Endothelial cell of umbilical vein (primary cell): ENCODE results near the gene SMAD3. TPM values are rescaled to one million over a fixed set of nuclear protein-coding genes. Genes with fewer than 3 reads are reported as not detected.

Experiments
- BruUV-seq: library from RNA; stranded (reverse); fragments of 400-500 nt; replicated peaks from 2 replicates; lab custom pipeline; 2021; lab: Mats Ljungman, UMichigan
- CTCF ChIA-PET: fragments of 300-600, 350-600 bp; sonication (Branson Sonifier 250); formaldehyde crosslinking; loops from one replicate; lab custom pipeline; 2021; ENCODE audit warnings: antibody characterized with exemption, inconsistent platforms; lab: Charles Lee
- POLR2A ChIA-PET: fragments of 300-600, 350-600 bp; sonication (Branson Sonifier 250); formaldehyde crosslinking; loops from one replicate; lab custom pipeline; 2021; ENCODE audit warnings: antibody characterized with exemption, inconsistent platforms; lab: Charles Lee
- DNase-seq: peaks from one replicate; pipeline ENCODE4 v3.0.0-alpha.2; 2011; ENCODE audit warnings: low read depth, low spot score
- FAIRE-seq: peaks from 2 replicates; lab custom pipeline; 2011; peaks lifted over from hg19 to GRCh38; lab: Jason Lieb, UNC
- H2AFZ ChIP-seq: 2 replicates; pipeline ENCODE4 v1.6.0; 2012; ENCODE audit warnings: low read depth, low read length, control low read depth, inconsistent platforms
- H3K27ac ChIP-seq: 2 replicates; pipeline ENCODE4 v1.5.1; 2011; ENCODE audit warnings: low read depth, mild to moderate bottlenecking, control low read depth, low read length, moderate library complexity; ENCODE audit not compliant: insufficient read depth
- H3K27me3 ChIP-seq, 2 experiments: 2 replicates each; pipeline versions ENCODE4 v1.6.0 to v1.6.1; 2011; ENCODE audit warnings: low read length in 2 of 2, mixed read lengths in 1 of 2; ENCODE audit not compliant: control insufficient read depth in 2 of 2, insufficient read depth in 2 of 2
- H3K36me3 ChIP-seq, 2 experiments: 2 replicates in 1 of 2; 3 replicates in 1 of 2; pipeline ENCODE4 v1.5.1; 2011; ENCODE audit warnings: low read length in 2 of 2, mild to moderate bottlenecking in 1 of 2, moderate library complexity in 1 of 2; ENCODE audit not compliant: control insufficient read depth in 2 of 2, insufficient read depth in 2 of 2; ENCODE audit errors: extremely low read depth in 1 of 2
- H3K4me1 ChIP-seq: 3 replicates; pipeline ENCODE4 v1.5.1; 2011; ENCODE audit warnings: mild to moderate bottlenecking, low read length; ENCODE audit not compliant: control insufficient read depth, insufficient read depth; ENCODE audit errors: extremely low read depth
- H3K4me2 ChIP-seq: 2 replicates; pipeline ENCODE4 v1.6.1; 2011; ENCODE audit warnings: low read length, control low read depth, mixed read lengths; ENCODE audit not compliant: insufficient read depth
- H3K4me3 ChIP-seq, 3 experiments: fragments of 200-600 bp in 1 of 3; sonication (generic), shearing (Covaris generic) in 1 of 3; replicated peaks in 1 of 3; 2 replicates each; pipeline ENCODE4 v1.5.1; 2011 to 2016; ENCODE audit warnings: control low read depth in 3 of 3, low read length in 3 of 3, mild to moderate bottlenecking in 2 of 3, inconsistent platforms in 1 of 3, low read depth in 1 of 3, moderate library complexity in 1 of 3; ENCODE audit not compliant: insufficient read depth in 1 of 3
- H3K79me2 ChIP-seq: 2 replicates; pipeline ENCODE4 v1.6.0; 2012; ENCODE audit warnings: low read length, inconsistent platforms; ENCODE audit not compliant: control insufficient read depth, insufficient read depth
- H3K9ac ChIP-seq: replicated peaks from 2 replicates; pipeline ENCODE3; 2011; ENCODE audit warnings: low read length, control low read depth; ENCODE audit not compliant: insufficient read depth; ENCODE audit errors: extremely low read depth
- H3K9me1 ChIP-seq: replicated peaks from 3 replicates; pipeline ENCODE4 v1.6.0; 2011; ENCODE audit warnings: mild to moderate bottlenecking, low read length; ENCODE audit not compliant: control insufficient read depth, insufficient read depth; ENCODE audit errors: extremely low read depth
- H3K9me3 ChIP-seq: replicated peaks from 2 replicates; pipeline ENCODE4 v1.5.1; 2012; ENCODE audit warnings: low read length, inconsistent platforms; ENCODE audit not compliant: control insufficient read depth, insufficient read depth
- H4K20me1 ChIP-seq: replicated peaks from 2 replicates; pipeline ENCODE3; 2011; ENCODE audit warnings: mild to moderate bottlenecking, low read length; ENCODE audit not compliant: control insufficient read depth, insufficient read depth; ENCODE audit errors: extremely low read depth
- CTCF ChIP-seq, 2 donors: IDR thresholded peaks; 1 replicate in 1 of 2; 2 replicates in 1 of 2; pipeline ENCODE4 v1.5.1; 2011; ENCODE audit warnings: low read length in 2 of 2, mild to moderate bottlenecking in 2 of 2, moderate library complexity in 2 of 2, control low read depth in 1 of 2, inconsistent platforms in 1 of 2, low read depth in 1 of 2; ENCODE audit not compliant: insufficient read depth in 1 of 2; ENCODE audit errors: extremely low read depth in 1 of 2
- EZH2 ChIP-seq: IDR thresholded peaks from 2 replicates; pipeline ENCODE4 v1.6.1; 2012; ENCODE audit warnings: borderline replicate concordance, low read depth, mild to moderate bottlenecking, moderate library complexity, low read length, inconsistent platforms; ENCODE audit not compliant: severe bottlenecking
- FOS ChIP-seq: IDR thresholded peaks from 2 replicates; pipeline ENCODE4 v1.6.1; 2011; ENCODE audit warnings: mild to moderate bottlenecking, low read length, moderate library complexity, borderline replicate concordance; ENCODE audit not compliant: insufficient read depth
- GATA2 ChIP-seq: IDR thresholded peaks from 2 replicates; pipeline ENCODE4 v1.7.0; 2011; ENCODE audit warnings: low read depth, mild to moderate bottlenecking, moderate library complexity, mixed read lengths, low read length; ENCODE audit not compliant: insufficient read length, insufficient read depth
- JUN ChIP-seq: IDR thresholded peaks from 2 replicates; pipeline ENCODE4 v1.6.1; 2011; ENCODE audit warnings: borderline replicate concordance, low read depth; ENCODE audit not compliant: insufficient read length, insufficient read depth
- MAX ChIP-seq: IDR thresholded peaks from 2 replicates; pipeline ENCODE4 v1.6.1; 2011; ENCODE audit not compliant: insufficient read depth, insufficient read length
- MYC ChIP-seq: IDR thresholded peaks from one replicate; pipeline ENCODE4 v1.6.1; 2011; ENCODE audit warnings: mild to moderate bottlenecking, low read depth, low read length
- POLR2A ChIP-seq: IDR thresholded peaks from 2 replicates; pipeline ENCODE4 v1.6.1; 2012; ENCODE audit warnings: low read depth, mild to moderate bottlenecking, control low read depth, low read length
- POLR2AphosphoS5 ChIP-seq: IDR thresholded peaks from 2 replicates; pipeline ENCODE4 v1.6.1; 2012; ENCODE audit warnings: low read depth, mild to moderate bottlenecking, control low read depth, low read length, moderate library complexity; ENCODE audit not compliant: insufficient read depth
- dilution Hi-C: fragments of 300-500 bp; cut with MboI; formaldehyde crosslinking; loops from one replicate; pipeline ENCODE4 v1.15.0; 2019; ENCODE audit warnings: low sequenced_read_pairs; ENCODE audit not compliant: extremely low pct_ligation_motif_present
- intact Hi-C: fragments of 100-400 bp; cut with micrococcal nuclease; formaldehyde crosslinking; loops from one replicate; pipeline ENCODE4 v1.10.0; 2022
- polyA plus RNA-seq, 4 experiments: library from polyadenylated mRNA; depleted of rRNA in 3 of 4; stranded (reverse) in 3 of 4; unstranded in 1 of 4; fragments of >200 nt; gene quantifications; 2 replicates each; pipeline versions ENCODE4 v1.2.1 to v1.2.3, GENCODE V29; 2011 to 2012; ENCODE audit warnings: missing spikeins in 1 of 4
- total RNA-seq: library from RNA; stranded (reverse); gene quantifications from 2 replicates; pipeline ENCODE4 v1.2.3, GENCODE V29; 2021

The SMAD3 gene
- total and polyA plus RNA-seq, 2 donors (not counting 3 experiments of a cell fraction or from before 2014, with no cell fraction given): 56.4 to 88.2 TPM

- dilution Hi-C loops: no loop called here
- ChIA-PET POLR2A (no interaction called here), CTCF (interaction anchor here (0.8 to 2.2 kb wide), 5 partner anchors 12 to 95 kb away, joined by 3 to 5 read pairs (median 4); no protein-coding TSS in a partner anchor)
- no TSS peak for BruUV-seq
- no peak for TF ChIP-seq POLR2A
- Histone ChIP-seq H3K27ac (no peak overlapping the region), H3K9me3 (no peaks in the 10 kb centered on the region), H3K4me2 (no peak overlapping the region), H3K36me3 (no peaks in the 10 kb centered on the region), H2AFZ (no peak overlapping the region), H3K9me1 (no peaks in the 10 kb centered on the region), H3K4me3 (no peak overlapping the region), H3K4me1 (peaks cover 24% of the 10 kb centered on the region), H3K9ac (no peak overlapping the region), H3K27me3 (no peaks in the 10 kb centered on the region), H3K79me2 (no peaks in the 10 kb centered on the region), H4K20me1 (no peaks in the 10 kb centered on the region)
- intact Hi-C loops: loop anchor here (2.0 kb wide), 1 partner anchor 13 kb away; no protein-coding TSS in a partner anchor
- FAIRE-seq (no peak), DNase-seq (no peak)
Measured at GRCh38 chr15:67037694-67038093, 27.7 kb upstream of the SMAD3 start.

- no peaks in the 10 kb centered on the region for H3K36me3 ChIP-seq
- no peak overlapping the region for H2AFZ ChIP-seq
- no peak overlapping the region for H3K4me2 ChIP-seq
- no peak overlapping the region for H3K27ac ChIP-seq
- H3K9me1 ChIP-seq: no peaks in the 10 kb centered on the region
- DNase-seq: no peak
- POLR2A ChIA-PET: no interaction called here
- intact Hi-C loops (loop anchor here (2.0 kb wide), 1 partner anchor 14 kb away; no protein-coding TSS in a partner anchor), dilution Hi-C loops (no loop called here)
- no peaks in the 10 kb centered on the region for H3K27me3 ChIP-seq
- H3K9ac ChIP-seq: no peak overlapping the region
- no peak for FAIRE-seq
- TF ChIP-seq CTCF (IDR thresholded peaks at IDR 0.05; ENCODE audit: extremely low read depth in 1 of 2, insufficient read depth in 1 of 2, low read depth in 1 of 2, low read length in 2 of 2) (no peak), MAX (no peak), JUN (no peak), POLR2A (no peak), MYC (no peak), GATA2 (no peak), FOS (no peak), EZH2 (no peak), POLR2AphosphoS5 (no peak)
- no peaks in the 10 kb centered on the region for H4K20me1 ChIP-seq
- CTCF ChIA-PET: interaction anchor here (0.7 to 2.2 kb wide), 2 partner anchors 10 to 11 kb away, joined by 3 to 5 read pairs; no protein-coding TSS in a partner anchor
- peaks cover 21% of the 10 kb centered on the region for H3K4me1 ChIP-seq
- no TSS peak for BruUV-seq
- H3K79me2 ChIP-seq: no peaks in the 10 kb centered on the region
- H3K9me3 ChIP-seq: no peaks in the 10 kb centered on the region
- H3K4me3 ChIP-seq: no peak overlapping the region
Measured at GRCh38 chr15:67038736-67039135, 26.7 kb upstream of the SMAD3 start.
